NCI-H2081 treated with DMSO at 0.1 percent for 48 hours (cell line): ENCODE results near the gene PAPSS2.

ENCODE experiments used
- DNase-seq: peaks from one replicate; lab custom pipeline; 2025; lab: John Stamatoyannopoulos, UW

Gene PAPSS2

GRCh38 chr10:87750001-87750671 is 90.5 kb downstream of the PAPSS2 start:
- no peak for DNase-seq

GRCh38 chr10:87750817-87751216 is 91.1 kb downstream of the PAPSS2 start:
- no peak for DNase-seq

- DNase-seq = no peak
Observed at GRCh38 chr10:87751274-87751673, 91.6 kb downstream of the PAPSS2 start.

- DNase-seq = no peak
Observed at GRCh38 chr10:87752566-87752965, 92.9 kb downstream of the PAPSS2 start.

- no peak for DNase-seq
Observed at GRCh38 chr10:87753995-87754866, 94.6 kb downstream of the PAPSS2 start.

- no peak for DNase-seq
Observed at GRCh38 chr10:87757685-87758084, 98.0 kb downstream of the PAPSS2 start.

GRCh38 chr10:87759551-87759950 is 99.9 kb downstream of the PAPSS2 start:
- DNase-seq = no peak

GRCh38 chr10:87760195-87760905 is 100.7 kb downstream of the PAPSS2 start:
- DNase-seq = no peak

- no peak for DNase-seq
Observed at GRCh38 chr10:87761153-87761552, 101.5 kb downstream of the PAPSS2 start.

- DNase-seq = no peak
Observed at GRCh38 chr10:87761892-87762291, 102.2 kb downstream of the PAPSS2 start.

GRCh38 chr10:87763086-87763861 is 103.6 kb downstream of the PAPSS2 start:
- DNase-seq = no peak

GRCh38 chr10:87764072-87764934 is 104.6 kb downstream of the PAPSS2 start:
- no peak for DNase-seq

GRCh38 chr10:87765666-87766376 is 106.1 kb downstream of the PAPSS2 start:
- DNase-seq = no peak

- no peak for DNase-seq
Observed at GRCh38 chr10:87767253-87767652, 107.6 kb downstream of the PAPSS2 start.

GRCh38 chr10:87771871-87772500 is 112.3 kb downstream of the PAPSS2 start:
- no peak for DNase-seq

- no peak for DNase-seq
Observed at GRCh38 chr10:87775766-87776165, 116.1 kb downstream of the PAPSS2 start.

- no peak for DNase-seq
Observed at GRCh38 chr10:87776328-87776727, 116.7 kb downstream of the PAPSS2 start.

- DNase-seq = no peak
Observed at GRCh38 chr10:87781545-87781944, 121.9 kb downstream of the PAPSS2 start.

- DNase-seq = no peak
Observed at GRCh38 chr10:87782721-87783120, 123.0 kb downstream of the PAPSS2 start.

GRCh38 chr10:87786421-87786820 is 126.7 kb downstream of the PAPSS2 start:
- DNase-seq = no peak
